Fibroblast of skin of right biceps (primary cell): ENCODE results near the gene DOCK6.

Experiments
- DNase-seq: peaks from one replicate; pipeline ENCODE4 v3.0.0-alpha.2; 2013

DOCK6 gene

GRCh38 chr19:11274533-11275086 lies 12.3 kb upstream of the DOCK6 start:
- no peak for DNase-seq

- no peak for DNase-seq
Measured at GRCh38 chr19:11273989-11274388, 11.7 kb upstream of the DOCK6 start.

- no peak for DNase-seq
Measured at GRCh38 chr19:11273296-11273695, 11.0 kb upstream of the DOCK6 start.

GRCh38 chr19:11269408-11269807 lies 7.1 kb upstream of the DOCK6 start:
- peak; percentile 26 for DNase-seq

- DNase-seq: peak; percentile 41
Measured at GRCh38 chr19:11268783-11269267, 6.5 kb upstream of the DOCK6 start.

- no peak for DNase-seq
Measured at GRCh38 chr19:11267316-11268085, 5.2 kb upstream of the DOCK6 start.

GRCh38 chr19:11265785-11266236 lies 3.5 kb upstream of the DOCK6 start:
- DNase-seq: no peak

- no peak for DNase-seq
Measured at GRCh38 chr19:11265177-11265784, 3.0 kb upstream of the DOCK6 start.

- peak; percentile 16 for DNase-seq
Measured at GRCh38 chr19:11264452-11265176, 2.3 kb upstream of the DOCK6 start.

GRCh38 chr19:11263726-11264125 lies 1.4 kb upstream of the DOCK6 start:
- DNase-seq: no peak

- no peak for DNase-seq
Measured at GRCh38 chr19:11261431-11261970, 823 bp downstream of the DOCK6 start.

- no peak for DNase-seq
Measured at GRCh38 chr19:11260996-11261395, 1.3 kb downstream of the DOCK6 start.

GRCh38 chr19:11257846-11258380 lies 4.4 kb downstream of the DOCK6 start:
- no peak for DNase-seq

GRCh38 chr19:11256189-11256588 lies 6.1 kb downstream of the DOCK6 start:
- no peak for DNase-seq

GRCh38 chr19:11254666-11255065 lies 7.7 kb downstream of the DOCK6 start:
- no peak for DNase-seq

- no peak for DNase-seq
Measured at GRCh38 chr19:11252665-11253355, 9.5 kb downstream of the DOCK6 start.

GRCh38 chr19:11251650-11252314 lies 10.5 kb downstream of the DOCK6 start:
- no peak for DNase-seq

- no peak for DNase-seq
Measured at GRCh38 chr19:11251217-11251616, 11.1 kb downstream of the DOCK6 start.

- DNase-seq: no peak
Measured at GRCh38 chr19:11248852-11249251, 13.5 kb downstream of the DOCK6 start.

- DNase-seq: no peak
Measured at GRCh38 chr19:11247934-11248333, 14.4 kb downstream of the DOCK6 start.

GRCh38 chr19:11247391-11247790 lies 14.9 kb downstream of the DOCK6 start:
- DNase-seq: no peak

- no peak for DNase-seq
Measured at GRCh38 chr19:11246941-11247340, 15.4 kb downstream of the DOCK6 start.
